HFF-Myc (cell line): ENCODE data around the gene HS3ST4.

Experiments used
- DNase-seq: peaks from one replicate; pipeline ENCODE4 v3.0.0-alpha.2; 2011; ENCODE audit warnings: low read depth; ENCODE audit errors: extremely low read depth
- H3K4me3 ChIP-seq: replicated peaks from 2 replicates; pipeline ENCODE4 v1.5.1; 2011; ENCODE audit warnings: low read depth, mild to moderate bottlenecking, control low read depth, low read length
- CTCF ChIP-seq: IDR thresholded peaks from 2 replicates; pipeline ENCODE4 v1.5.1; 2012; ENCODE audit warnings: mild to moderate bottlenecking, low read depth, low read length, control low read depth; ENCODE audit errors: missing control alignments

HS3ST4 gene

GRCh38 chr16:26169473-26169872 is 477.7 kb downstream of the HS3ST4 start:
- DNase-seq = no peak
- TF ChIP-seq CTCF = no peak
- no peak overlapping the region for H3K4me3 ChIP-seq

- H3K4me3 ChIP-seq = no peak overlapping the region
- no peak for DNase-seq
- no peak for TF ChIP-seq CTCF
These were observed 484.2 kb downstream of the HS3ST4 start for GRCh38 chr16:26175944-26176343.

GRCh38 chr16:26177438-26177837 is 485.7 kb downstream of the HS3ST4 start:
- no peak for DNase-seq
- TF ChIP-seq CTCF = no peak
- H3K4me3 ChIP-seq = no peak overlapping the region

- no peak overlapping the region for H3K4me3 ChIP-seq
- DNase-seq = no peak
- no peak for TF ChIP-seq CTCF
These were observed 486.5 kb downstream of the HS3ST4 start for GRCh38 chr16:26178298-26178697.

GRCh38 chr16:26186091-26186615 is 494.4 kb downstream of the HS3ST4 start:
- no peak for TF ChIP-seq CTCF
- no peak for DNase-seq
- H3K4me3 ChIP-seq = no peak overlapping the region
